ENCODE data around the gene GUCY2C.
A peak's percentile ranks its signal among the peaks of the same experiment; 100 is the strongest.

GUCY2C gene

GRCh38 chr12:14635776-14636175, 60.6 kb downstream of the GUCY2C start:
- Histone ChIP-seq H3K4me3 (replicated peaks; ENCODE audit: low read depth, low read length) (no peak overlapping the region), H3K27me3 (replicated peaks; ENCODE audit: control insufficient read depth, insufficient read depth, low read length) (no peaks in the 10 kb centered on the region), H3K36me3 (ENCODE audit: control insufficient read depth, insufficient read depth, low read length) (no peaks in the 10 kb centered on the region)
- DNase-seq (ENCODE audit: extremely low read depth, insufficient read length), result no peak
- TF ChIP-seq CTCF (IDR thresholded peaks at IDR 0.05; ENCODE audit: insufficient read depth, low read length, poor library complexity, severe bottlenecking), result no peak

GRCh38 chr12:14630793-14631192, 65.6 kb downstream of the GUCY2C start:
- DNase-seq (ENCODE audit: extremely low read depth, insufficient read length), result no peak
- Histone ChIP-seq H3K27me3 (replicated peaks; ENCODE audit: control insufficient read depth, insufficient read depth, low read length) (no peaks in the 10 kb centered on the region), H3K36me3 (ENCODE audit: control insufficient read depth, insufficient read depth, low read length) (no peaks in the 10 kb centered on the region), H3K4me3 (replicated peaks; ENCODE audit: low read depth, low read length) (no peak overlapping the region)
- no peak for TF ChIP-seq CTCF (IDR thresholded peaks at IDR 0.05; ENCODE audit: insufficient read depth, low read length, poor library complexity, severe bottlenecking)

- TF ChIP-seq CTCF (IDR thresholded peaks at IDR 0.05; ENCODE audit: insufficient read depth, low read length, poor library complexity, severe bottlenecking), result peak; percentile 99
- no peak overlapping the region for H3K4me3 ChIP-seq (replicated peaks; ENCODE audit: low read depth, low read length)
- DNase-seq (ENCODE audit: extremely low read depth, insufficient read length), result no peak
- H3K36me3 ChIP-seq (ENCODE audit: control insufficient read depth, insufficient read depth, low read length), result no peaks in the 10 kb centered on the region
- no peaks in the 10 kb centered on the region for H3K27me3 ChIP-seq (replicated peaks; ENCODE audit: control insufficient read depth, insufficient read depth, low read length)
Observed at GRCh38 chr12:14629832-14630710, 66.3 kb downstream of the GUCY2C start.

GRCh38 chr12:14628771-14629170, 67.6 kb downstream of the GUCY2C start:
- Histone ChIP-seq H3K36me3 (ENCODE audit: control insufficient read depth, insufficient read depth, low read length) (no peaks in the 10 kb centered on the region), H3K4me3 (replicated peaks; ENCODE audit: low read depth, low read length) (no peak overlapping the region), H3K27me3 (replicated peaks; ENCODE audit: control insufficient read depth, insufficient read depth, low read length) (no peaks in the 10 kb centered on the region)
- no peak for DNase-seq (ENCODE audit: extremely low read depth, insufficient read length)
- TF ChIP-seq CTCF (IDR thresholded peaks at IDR 0.05; ENCODE audit: insufficient read depth, low read length, poor library complexity, severe bottlenecking), result no peak

GRCh38 chr12:14621826-14622225, 74.6 kb downstream of the GUCY2C start:
- Histone ChIP-seq H3K27me3 (replicated peaks; ENCODE audit: control insufficient read depth, insufficient read depth, low read length) (no peaks in the 10 kb centered on the region), H3K36me3 (ENCODE audit: control insufficient read depth, insufficient read depth, low read length) (no peaks in the 10 kb centered on the region), H3K4me3 (replicated peaks; ENCODE audit: low read depth, low read length) (no peak overlapping the region)
- peak; percentile 76 for DNase-seq (ENCODE audit: extremely low read depth, insufficient read length)
- no peak for TF ChIP-seq CTCF (IDR thresholded peaks at IDR 0.05; ENCODE audit: insufficient read depth, low read length, poor library complexity, severe bottlenecking)

All from GM06990 (cell line).